Measurements from ENCODE around the gene AP5B1.

The AP5B1 gene, protein sequence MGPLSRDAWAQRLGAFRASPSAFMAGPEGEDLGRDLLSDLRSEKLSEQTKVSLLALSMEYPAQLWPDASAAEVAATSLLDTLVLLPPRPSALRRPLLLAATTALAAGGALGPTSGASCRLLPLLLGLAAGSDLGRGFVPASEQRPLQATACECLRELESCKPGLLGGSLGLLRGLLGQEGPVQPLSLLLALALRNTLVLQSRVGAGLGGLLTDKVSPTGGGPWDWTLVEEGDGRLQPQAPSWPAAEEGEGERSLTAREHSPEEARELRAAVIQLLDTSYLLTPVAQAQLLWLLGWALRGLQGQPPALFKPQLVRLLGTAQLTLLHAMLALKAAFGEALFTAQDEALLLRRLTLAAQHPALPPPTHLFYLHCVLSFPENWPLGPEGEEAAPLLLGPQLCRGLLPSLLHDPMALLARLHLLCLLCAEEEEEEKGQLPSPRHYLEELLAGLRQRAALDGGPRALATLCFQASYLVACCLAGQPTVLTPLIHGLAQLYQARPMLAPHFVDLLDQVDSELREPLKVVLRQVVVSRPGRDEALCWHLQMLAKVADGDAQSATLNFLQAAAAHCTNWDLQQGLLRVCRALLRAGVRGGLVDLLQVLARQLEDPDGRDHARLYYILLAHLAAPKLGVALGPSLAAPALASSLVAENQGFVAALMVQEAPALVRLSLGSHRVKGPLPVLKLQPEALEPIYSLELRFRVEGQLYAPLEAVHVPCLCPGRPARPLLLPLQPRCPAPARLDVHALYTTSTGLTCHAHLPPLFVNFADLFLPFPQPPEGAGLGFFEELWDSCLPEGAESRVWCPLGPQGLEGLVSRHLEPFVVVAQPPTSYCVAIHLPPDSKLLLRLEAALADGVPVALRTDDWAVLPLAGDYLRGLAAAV

DNA sequence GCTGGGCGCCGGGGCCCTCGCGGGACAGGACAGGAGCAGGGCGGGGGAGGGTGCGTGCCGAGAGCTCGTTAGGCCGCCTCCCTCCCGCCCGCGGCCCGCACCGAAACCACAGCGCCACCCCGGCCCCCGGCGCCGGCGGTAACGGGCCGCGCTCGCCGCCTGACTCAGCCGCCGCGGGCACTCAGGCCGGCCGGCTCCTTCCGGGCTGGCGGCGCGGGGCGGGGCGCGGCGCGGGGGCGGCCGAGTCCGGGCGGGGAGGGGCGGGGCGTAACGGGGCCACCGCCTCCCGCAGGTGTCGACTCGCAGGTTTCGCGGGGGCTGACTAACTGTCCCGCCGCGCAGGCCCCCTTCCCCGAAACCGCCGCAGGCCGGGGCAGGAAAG lies at the start of gene AP5B1:
AP5B1 (minus strand) TSS at position 207 of the 382 bp plus-strand sequence. CDS start 385 bp downstream, outside the sequence.
- DNase-seq, result peak; percentile 48

DNA sequence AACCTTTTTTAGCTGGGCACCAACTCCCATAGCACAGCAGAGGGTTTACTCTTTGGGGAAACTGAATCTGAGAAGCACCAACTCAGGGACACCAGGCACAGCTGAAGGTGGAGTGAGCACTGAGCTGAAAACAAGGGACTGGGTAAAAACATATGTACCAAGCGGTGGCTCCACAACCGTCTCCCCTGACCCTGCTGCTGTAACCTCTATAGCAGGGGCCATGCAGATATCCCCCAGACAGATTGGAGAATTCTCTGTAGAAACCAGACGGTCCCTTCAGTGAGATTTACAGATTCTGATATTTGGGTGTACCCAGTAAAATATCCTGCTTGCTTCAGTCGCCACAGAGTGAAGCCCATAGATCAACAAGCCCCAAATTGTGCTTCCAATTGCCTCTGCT lies 48.7 kb upstream of the AP5B1 start:
- no peak for DNase-seq

DNA sequence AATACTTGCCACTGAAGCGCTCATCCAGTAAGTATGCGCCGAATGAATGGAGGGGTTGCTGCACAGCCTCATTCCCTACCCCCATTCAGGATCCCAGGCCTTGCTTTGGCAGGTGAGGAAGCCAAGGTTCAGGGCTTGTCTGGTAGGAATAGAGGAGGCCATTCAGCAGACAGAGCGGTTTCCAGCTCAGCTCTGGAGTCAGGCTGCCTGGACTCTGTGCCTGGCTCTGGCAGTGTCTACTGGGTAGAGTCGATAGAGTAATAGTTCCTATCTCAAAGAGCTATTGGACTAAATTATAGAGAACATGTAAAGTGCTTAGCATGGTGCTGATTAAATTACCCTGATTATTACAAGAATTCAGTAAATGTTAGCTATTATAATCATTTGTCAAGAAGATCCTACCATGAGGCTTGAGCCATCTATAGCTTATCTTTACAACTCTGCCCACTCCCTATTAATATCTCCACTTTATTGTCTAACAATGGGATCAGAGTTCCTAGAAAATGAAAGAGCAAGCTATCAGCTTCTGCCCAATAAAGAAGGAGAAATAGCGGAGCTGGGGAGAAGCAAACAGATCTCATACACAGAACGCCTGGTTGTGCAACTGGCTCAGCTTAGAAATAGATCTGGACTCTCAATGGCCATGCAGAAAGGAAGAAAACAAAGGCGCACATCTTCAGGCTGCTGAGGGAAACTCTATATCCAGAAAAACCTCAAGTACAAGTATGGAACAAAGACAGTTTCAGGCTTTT lies 46.4 kb upstream of the AP5B1 start:
- peak; percentile 72 for DNase-seq

DNA sequence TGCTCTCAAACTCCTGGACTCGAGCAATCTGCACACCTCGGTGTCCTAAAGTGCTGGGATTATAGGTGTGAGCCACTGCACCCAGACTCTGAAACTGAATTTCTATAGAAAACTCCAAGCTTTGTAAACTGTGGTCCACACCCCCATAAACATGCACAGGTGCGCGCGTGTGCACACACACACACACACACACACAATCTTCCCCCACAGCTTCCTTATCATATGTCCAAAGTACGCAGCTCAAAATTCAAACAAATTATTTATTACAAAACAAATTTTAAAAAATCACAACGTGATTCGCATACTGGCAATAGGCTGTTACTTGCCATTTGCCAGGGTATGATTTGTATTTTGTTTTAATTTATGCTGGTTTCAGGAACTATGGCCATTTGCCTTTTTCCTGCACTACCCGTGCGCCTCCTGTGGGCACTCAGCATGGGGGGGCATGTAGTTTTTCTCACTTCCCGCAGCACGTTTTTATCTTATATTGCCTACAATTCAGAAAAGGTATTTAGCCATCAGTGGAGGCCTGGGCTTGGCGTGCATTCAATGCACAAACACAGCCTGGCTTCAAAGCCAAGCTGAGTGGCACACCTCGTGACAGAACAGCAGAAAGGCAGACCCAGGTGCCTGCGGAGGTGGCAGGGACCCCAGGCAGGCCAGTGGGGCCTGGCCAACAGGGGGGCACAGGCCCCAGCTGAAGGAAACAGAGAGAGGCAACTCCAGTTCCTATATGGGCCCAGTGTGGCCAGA lies 42.2 kb upstream of the AP5B1 start:
- DNase-seq, result no peak

DNA sequence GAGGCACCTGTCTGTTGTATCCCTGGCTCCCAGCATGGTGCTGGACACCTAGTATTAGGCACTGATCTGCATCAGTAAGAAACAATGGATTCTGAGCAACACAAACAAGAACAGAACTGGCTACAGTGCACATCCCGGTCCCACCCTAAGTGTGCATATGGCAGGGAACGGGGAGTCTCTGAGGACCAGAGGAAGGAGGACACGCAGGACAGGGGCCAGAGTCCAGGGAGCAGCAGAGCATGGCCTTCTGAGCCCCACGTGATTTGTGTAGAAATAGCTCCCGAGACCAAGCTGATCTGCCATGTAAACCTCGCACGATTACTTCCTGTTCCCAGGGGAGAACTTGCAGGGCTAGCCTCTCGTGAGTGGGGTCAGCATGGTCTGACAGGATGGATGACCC lies 40.3 kb upstream of the AP5B1 start:
- DNase-seq, result peak; percentile 72

DNA sequence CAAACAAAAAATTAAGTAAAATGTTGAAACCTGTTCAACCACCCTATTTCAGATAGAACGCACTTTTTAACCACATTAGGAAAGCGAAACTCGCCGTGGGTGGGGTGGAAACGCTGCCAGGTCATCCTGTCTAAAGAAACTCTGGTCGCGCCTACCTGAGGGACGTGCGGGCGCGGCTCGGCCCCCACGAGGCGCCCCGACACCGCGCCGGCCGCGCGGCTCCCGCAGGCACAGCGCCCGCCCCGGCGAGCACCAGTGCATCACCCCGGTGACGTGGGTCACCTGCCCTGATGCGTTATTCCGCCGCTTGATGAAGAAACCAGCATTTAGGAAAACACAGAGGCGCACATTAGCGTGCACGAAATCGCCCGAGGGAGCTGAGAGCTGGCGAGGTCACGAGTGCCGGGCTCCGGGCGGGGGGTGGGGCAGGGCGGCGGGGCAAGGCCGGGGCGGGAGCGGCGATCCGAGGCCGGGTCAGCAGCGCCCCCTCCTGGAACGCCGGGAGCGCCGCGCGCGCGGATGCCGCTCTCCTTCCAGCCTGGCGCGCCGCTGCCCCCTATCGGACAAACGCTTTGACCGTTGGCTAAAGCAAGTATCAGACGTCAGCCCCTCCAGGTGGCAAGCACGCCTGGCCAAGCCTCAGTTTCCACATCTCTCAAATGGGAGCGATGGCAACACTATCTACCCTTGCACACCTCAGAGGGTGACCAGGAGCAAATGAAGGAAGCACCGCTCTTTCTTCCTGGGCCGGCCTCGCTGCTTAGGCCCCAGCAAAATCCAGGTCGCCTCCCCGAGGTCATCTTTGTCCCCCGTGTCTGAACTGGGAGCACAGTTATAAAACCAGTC lies 37.3 kb upstream of the AP5B1 start:
- DNase-seq, result peak; percentile 88

DNA sequence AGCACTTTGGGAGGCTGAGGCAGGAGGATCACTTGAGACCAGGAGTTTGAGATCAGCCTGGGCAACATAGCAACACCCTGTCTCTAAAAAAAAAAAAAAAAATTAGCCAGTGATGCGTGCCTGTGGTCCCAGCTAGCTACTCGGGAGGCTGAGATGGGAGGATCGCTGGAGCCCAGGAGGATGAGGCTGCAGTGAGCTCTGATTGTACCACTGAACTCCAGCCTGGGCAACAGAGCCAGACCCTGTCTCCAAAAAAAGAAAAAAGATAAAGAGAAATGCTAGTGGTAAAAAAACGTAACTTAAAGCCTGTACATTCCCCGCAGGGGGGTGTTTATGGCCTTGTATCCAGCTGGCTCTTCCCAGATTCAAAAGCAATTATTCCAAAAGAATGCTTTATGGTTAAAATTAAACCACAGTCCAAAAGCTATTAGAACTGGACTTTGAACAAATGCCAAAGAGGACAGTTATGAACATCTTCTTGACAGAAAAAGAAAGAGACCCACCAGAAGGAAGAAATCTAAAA lies 36.6 kb upstream of the AP5B1 start:
- DNase-seq, result no peak

DNA sequence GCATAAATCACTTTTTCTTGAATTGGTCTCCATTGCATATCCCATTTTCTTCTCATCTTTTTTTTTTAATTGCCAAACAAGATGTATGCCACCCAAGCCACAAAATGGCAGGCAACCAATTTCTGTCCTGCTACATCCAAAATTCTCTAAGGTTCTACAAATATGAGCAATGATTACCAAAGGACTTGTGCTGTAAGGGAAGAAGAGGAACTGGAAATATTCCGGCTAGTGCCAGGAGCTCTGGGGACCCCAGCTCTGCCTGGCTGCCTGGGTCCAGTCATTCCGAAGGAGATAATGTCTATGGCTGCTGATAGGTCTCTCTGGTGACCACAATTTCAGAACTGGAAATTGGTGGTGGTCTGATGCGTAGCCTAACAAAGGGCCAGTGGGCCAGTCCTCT lies 35.9 kb upstream of the AP5B1 start:
- DNase-seq, result no peak

DNA sequence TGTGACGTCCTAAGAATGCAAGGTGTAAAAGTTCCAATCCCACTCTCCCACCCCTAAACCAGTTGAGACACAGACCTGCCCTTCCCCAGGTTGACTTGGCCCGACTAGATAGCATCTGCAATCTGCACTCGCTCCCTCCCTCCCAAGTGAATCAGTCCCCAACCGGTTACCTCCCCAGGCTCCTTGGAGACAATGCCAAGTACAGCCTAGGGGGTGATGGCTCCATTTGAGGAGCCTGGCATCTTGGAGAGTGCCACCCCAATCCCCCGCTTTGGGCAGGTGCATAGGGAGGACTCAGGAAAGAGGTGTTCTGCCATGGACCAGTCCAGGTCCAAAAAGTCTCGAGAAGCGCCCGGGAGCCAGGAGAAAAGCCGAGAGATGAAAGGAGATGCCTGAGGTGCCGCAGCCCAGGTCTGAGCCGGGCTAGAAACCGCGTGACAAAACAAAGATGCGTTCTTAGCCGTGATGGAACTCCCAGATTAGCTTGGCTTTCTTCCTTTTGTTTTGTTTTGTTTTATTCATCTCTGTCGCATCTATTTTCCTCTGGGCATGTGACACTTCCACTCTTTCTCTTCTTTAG lies 34.3 kb upstream of the AP5B1 start:
- DNase-seq, result no peak

DNA sequence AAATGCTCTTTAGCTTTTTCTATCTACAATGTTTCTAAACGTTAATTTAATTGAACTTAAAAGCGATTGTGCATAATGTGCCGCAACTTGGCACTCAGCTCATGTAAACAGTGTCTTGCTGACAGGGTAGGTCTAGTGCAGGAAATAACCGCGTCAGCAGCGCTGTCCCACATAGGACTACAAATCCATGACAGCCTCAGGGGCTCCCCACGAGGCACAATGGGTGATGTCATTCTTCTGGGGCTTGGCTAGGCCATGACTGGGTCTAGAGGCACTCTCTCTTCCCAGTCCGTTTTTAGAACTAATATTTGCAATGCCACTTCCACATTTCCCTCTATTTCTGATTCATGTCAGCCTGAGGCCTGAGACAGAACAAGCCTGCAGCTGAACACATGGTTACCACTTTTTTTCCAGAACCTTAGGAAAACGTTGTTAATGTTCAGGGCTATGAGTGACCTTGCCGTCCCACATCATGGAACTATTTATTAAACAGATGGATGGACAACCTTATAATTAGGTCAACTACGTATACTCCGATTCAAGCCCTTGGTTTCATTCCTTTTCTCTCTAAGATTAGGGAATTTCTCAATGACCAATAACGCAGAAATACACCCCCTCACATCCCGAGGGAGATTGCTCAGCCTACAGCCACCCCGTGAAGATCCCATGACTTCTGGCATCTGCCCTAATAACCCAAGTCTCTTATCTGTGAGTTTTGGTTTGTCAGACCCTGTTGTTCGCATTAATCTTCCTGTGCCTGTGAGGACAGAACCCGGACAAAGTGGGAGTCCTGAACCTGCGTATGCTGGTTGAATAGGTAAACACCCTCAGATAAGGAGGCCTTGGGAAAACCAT lies 33.6 kb upstream of the AP5B1 start:
- DNase-seq, result no peak

DNA sequence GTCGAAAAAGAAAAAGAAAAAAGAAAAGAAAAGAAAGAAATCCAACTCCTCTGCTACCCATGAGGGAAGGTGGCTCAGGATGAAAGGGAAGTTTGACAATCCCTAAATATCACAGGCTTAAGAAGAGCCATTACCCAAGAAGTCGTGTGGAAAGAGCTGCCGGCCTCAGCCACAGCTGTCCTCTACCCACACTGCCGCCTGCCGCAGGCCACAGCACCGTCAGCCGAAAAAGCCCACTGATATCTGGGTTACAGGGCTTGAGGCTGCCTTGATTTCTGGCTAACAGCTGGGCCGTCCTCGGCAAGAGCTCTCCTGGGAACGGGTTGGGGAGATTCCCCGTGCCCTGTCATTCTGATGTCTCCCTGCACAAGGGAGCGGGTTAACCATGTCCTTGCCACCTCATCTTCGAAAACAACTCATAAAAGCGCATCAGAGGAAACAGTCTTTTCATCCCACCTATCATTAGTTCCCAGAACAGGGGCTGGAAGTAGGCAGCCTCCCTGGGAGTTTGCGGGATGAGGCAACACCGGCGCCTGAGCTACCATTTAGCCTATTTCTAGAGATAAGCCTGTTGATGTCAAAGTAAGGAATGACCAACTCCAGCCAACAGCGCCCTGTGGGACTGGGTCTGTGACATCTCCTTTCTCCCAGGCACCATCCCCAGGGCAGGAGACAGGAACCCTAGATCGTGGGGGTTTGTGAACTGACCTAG lies 31.1 kb upstream of the AP5B1 start:
- DNase-seq, result no peak

DNA sequence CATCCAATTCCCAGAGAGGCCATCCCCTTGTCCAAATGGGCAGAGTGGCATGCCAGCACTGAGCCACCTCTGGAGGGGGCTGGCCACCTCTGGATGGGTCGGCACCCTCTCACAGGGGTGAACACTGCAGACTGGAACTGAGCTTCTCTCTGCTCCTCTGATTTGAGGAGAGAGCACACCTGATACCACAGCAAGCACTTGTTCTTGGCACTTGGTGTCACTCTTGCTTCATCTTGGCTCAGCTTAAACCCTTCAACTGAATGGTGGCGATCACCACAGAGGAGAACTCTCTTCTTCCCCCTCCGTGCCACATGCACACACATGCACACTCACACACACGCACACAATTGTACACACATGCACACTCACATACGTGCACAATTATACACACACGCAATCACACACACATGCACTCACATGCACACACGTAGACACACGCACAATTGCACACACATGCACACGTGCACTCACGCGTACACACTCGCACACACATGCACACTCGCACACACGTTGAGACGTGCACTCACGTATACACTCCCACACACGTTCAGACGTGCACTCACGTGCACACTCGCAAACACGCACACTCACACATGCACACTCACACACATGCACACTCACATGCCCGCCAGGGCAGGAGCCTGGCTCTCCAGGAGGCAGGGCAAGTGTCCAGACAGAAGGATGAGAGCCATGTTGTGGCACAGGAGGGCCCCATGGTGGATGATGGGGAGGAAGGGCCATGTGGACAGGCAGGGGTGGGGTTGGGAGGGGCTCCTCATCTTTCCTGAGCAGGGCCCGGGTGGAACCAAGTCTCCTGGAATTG lies 29.5 kb upstream of the AP5B1 start:
- DNase-seq, result no peak

DNA sequence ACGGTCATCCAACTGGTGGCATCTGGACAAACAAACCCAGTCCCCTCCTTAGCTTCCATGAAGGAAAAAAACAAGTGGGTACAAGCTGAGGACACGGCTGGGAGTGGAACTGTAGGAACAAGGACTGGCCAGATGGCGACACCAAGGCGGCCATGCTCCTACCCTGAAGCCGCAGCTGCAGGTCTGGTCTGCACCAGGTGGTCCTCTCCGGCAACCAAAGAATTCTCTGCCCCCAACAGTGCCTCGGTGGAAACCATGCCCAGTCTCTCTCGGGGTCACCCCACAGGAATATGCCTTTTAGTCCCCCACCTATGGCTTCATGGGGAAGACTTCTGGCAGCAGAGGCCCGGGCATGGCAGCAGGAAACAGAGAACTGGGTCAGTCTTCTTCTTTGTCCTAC lies 28.7 kb upstream of the AP5B1 start:
- no peak for DNase-seq

DNA sequence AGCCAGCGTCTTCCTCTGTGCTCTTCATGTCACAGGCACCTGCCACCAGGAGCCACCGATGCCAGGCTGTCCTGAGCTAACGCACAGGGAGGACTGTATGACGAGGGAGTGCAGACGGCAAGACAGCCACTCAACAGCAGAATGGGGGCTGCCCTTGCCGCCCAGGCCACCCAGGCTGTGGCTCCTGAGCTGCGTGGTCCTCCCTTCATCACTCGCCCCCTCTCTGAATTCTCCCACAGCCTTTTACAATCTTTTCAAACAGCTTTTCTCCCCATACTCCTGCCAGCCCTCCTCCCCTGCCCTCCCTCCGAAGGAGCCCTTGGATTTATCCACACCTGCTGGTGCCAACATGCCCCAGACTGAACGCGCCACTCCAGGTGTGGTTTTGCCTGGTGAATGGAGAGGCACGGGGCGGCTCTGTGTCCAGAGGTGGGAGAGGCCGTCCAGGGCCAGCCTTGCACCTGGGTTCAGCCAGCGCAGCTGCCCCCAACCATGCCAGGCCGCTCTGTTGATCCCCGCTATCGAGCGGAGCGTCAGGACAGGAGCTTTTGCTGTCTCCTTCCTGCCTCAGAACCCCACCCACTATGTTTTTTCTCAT lies 28.1 kb upstream of the AP5B1 start:
- no peak for DNase-seq

DNA sequence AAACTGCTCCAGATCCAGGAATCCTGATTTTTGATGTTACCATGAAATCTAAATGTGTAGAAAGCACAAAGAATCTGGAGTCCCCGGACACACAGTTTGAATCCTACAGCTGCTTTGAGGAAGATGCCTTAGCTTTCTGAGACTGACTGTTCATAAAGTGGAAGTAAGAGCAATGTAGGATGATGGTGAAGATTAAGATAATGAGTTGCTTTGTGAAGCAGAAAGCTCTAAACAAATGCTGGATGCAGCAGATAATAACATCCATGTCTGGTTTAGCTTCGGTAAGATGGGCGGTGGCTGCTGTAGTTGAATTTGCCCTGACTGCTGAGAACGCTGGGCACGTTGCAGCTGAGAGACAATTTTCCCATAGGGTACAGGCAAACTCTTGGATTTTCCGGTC lies 26.2 kb upstream of the AP5B1 start:
- DNase-seq, result no peak

DNA sequence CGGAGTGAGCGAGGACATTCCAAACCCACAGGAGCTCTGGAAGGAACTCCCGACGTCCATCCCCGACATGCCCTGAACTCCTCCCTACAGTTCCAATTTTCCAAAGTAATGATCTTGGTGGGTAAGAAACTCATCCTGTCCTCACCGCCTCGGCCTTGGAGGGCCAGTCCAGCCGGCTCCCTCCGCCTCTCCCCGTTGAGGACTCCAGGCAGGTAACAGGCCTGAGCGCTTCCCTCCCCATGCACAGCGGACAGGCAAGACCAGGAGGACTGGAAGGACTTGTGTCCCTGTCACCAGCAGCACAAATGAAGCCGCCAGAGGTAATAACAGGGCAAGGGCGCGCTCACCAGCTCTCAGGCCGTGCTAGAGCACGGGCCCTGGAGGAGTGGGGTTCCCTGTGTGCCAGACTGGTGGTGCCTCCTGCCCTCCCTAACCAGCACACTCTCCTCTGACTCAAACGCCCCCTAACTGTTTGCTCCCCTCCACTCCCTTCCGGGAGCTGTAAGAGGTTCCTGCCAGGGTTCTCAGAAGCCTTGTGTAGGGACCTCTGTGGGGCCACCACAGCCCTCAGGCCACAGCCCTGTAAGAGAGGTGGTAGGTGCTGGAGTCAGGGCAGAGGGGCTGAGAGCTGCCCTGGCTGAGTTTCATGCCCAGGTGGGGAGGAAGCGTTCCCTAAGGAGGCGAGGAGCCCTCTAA lies 23.2 kb upstream of the AP5B1 start:
- DNase-seq, result no peak

DNA sequence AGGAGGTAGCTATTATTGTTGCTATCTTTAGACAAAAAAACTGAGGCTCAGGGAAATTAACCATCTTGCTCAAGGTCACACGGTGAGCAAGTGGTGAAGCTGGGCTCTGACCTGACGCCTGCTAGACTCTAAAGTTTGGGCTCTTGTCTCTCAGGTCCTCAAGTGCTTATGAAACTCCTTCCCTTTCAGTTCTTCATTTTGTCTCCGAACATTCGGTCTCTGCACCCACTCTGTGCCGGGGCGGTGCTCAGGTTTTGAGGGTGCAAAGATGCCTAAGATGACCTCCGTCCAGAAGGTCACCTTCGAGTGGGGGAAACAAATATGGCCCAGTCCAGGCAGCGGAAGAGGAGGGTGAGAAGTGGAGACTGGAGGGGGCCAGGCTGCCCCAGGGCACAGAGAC lies 22.1 kb upstream of the AP5B1 start:
- no peak for DNase-seq
